Measurements from ENCODE around the gene ARHGEF9.
"Not testable (repeated sequence)": the region's sequence is repeated elsewhere in the genome, so short reads cannot be mapped to it uniquely, and the experiment has no call there.

ARHGEF9 gene

DNA sequence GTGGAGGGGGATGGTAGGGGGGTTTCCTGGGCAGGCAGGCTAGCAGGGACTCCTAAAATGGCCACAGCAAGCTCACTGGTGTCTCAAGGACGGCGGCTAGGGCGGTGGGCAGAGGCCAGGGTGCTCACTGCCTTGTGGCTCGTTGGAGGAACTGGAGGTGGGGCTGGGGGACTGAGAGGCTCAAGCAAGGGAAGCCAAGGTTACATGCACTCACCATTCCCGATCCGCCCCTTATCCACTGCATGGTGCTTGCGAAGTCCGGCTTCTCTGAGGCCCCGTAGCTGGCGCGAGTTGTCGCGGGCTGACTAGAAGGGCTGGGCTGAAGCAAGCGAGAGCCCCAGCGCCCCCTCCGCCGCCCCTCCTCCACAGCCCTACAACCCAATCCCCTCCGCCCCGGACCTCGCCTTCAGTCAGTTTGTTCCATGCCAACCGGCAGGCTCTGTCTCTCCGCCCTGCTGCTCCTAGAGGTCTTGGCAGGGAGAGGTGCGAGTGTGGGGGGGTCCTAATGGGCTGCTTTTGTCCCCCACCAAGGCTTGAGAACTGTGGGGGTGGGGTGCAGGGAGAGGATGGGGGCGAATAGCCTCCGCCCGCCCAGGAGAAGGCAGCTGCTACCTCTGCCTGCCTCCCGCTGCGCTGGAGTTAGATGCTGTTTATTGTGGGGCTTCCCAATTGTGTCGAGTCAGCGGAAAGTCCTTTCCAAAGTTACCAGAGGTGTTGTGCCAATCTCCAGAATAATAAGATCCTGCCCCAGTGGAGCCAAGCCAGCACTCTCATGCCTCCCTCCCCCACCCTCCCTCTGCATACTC lies at the start of gene ARHGEF9:
ARHGEF9 (minus strand) TSS at position 313 of the 806 bp plus-strand sequence; CDS start at position 244, 69 bp downstream.
- DNase-seq = peak; percentile 69

DNA sequence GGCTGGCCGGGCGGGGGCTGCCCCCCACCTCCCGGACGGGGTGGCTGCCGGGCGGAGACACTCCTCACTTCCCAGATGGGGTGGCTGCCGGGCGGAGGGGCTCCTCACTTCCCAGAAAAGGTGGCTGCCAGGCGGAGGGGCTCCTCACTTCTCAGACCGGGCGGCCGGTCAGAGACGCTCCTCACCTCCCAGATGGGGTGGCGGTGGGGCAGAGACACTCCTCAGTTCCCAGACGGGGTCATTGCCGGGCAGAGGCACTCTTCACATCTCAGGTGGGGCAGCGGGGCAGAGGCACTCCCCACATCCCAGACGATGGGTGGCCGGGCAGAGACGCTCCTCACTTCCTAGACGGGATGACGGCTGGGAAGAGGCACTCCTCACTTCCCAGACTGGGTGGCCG lies 40.4 kb upstream of the ARHGEF9 start:
- not testable (repeated sequence) for DNase-seq

DNA sequence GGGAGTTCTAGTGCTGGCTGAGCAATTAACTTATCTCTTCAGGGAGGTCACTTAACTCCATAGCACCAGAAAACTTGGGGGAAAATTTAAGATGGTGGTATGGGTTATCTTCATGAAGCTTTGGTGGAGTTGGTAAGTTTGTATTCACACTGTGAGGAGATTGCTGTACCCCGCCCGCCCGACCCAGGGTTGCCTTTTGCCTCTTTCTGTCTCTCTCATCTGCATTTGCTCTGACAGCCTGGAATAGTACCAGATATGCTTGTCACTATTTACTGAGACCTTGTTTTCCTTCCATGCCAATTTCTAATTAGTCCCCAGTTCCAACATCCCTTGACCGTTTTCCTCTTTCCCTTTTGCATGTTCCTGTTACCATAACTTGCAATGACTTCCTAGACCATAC lies 33.1 kb upstream of the ARHGEF9 start:
- no peak for DNase-seq

DNA sequence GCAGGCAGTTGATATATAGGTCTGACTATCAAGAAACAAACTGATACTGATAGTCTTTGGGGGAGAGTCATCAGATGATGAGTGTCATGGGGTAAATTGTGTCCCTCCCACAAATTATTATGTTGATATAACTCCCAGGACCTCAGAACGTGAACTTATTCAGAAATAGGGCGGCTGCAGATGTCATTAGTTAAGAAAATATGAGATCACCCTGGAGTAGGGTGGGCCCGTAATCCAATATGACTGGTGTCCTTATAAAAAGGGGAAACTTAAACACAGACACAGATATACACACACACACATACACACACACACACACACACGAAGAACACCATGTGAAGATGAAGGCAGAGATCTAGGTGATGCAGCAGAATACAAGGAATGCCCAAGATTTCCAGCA lies 32.7 kb upstream of the ARHGEF9 start:
- no peak for DNase-seq

DNA sequence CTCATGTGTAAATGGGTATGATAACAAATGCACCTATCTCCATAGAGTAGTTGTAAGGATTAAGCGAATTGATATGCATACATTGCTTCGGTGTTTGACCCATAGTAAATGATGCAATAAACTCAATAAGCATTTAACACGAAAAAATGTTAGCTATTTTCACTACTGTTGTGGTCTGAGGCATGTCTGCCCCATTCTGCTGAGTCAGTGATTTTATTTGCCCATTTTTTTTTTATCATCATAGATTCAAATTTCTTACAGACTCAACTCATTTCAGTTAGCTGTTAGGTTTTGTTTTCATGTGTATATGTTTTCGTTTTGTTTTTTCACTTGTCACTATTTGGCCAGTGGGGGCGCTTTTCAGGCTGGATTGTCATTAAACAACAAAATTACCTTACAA lies 27.8 kb upstream of the ARHGEF9 start:
- DNase-seq = no peak

DNA sequence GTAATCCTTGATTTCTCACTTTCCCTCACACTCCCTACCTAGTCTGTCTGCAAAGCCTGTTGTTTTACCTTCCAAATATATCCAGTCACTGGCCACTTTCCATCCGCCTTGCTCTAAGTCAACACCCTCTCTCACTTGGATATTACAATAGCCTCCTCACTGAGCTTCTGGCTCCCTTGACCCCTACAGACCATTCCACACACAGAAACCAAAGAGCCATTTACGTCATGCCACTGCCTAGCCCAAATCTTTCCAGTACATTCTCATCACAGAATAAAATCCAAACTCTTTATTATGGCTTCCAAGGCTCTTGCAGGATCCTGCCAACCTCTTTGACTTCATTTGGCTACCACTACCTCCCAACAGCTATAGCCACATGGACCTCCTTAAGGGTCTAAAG lies 25.7 kb upstream of the ARHGEF9 start:
- no peak for DNase-seq

DNA sequence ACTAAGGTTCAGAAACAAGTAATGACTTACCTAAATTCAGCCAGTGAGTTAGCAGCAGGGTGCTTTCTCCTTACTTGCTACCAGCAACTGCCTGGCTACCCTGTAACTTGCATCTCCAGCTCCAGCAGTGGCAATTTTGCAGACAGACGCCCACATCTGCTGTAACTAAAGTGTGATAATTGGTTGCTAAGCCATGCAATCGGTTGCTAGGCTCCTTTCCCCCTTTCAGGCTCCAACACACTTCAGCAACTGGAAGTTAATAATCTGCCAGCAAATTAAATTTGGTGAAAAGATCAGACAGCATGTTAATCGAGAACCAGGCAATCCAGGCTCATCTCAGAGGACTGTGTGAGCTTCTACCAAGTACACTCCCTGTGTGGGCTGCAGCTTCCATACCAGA lies 24.2 kb upstream of the ARHGEF9 start:
- no peak for DNase-seq

DNA sequence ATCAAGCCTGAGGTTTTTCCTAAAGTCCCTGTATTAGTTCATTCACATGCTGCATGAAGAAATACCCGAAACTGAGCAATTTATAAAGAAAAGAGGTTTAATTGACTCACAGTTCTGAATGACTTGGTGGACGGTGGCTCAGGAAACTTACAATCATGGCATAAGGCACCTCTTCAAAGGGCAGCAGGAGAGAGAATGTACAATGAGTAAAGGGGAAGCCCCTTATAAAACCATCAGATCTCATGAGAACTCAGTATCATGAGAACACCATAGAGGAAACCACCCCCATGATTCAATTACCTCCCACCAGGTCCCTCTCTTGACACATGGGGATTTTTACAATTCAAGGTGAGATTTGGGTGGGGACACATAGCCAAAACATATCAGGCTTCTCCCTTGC lies 10.4 kb upstream of the ARHGEF9 start:
- DNase-seq = not testable (repeated sequence)

DNA sequence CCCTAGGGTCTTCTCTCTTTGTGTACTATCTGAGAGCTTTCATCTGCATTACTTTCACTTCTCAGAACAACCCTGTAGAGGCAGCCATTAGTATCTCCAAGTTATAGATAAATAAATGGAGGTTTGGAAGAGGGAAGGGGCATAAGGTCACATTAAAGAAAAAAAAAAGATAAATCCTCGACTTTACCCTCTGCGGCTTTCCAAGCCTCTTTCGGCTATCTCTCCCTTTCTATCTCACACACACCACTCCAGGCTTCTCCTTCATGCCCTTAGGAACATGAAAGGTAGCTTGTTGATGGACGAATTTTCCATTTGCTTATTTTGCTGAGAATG lies 660 bp upstream of the ARHGEF9 start:
- DNase-seq = no peak

DNA sequence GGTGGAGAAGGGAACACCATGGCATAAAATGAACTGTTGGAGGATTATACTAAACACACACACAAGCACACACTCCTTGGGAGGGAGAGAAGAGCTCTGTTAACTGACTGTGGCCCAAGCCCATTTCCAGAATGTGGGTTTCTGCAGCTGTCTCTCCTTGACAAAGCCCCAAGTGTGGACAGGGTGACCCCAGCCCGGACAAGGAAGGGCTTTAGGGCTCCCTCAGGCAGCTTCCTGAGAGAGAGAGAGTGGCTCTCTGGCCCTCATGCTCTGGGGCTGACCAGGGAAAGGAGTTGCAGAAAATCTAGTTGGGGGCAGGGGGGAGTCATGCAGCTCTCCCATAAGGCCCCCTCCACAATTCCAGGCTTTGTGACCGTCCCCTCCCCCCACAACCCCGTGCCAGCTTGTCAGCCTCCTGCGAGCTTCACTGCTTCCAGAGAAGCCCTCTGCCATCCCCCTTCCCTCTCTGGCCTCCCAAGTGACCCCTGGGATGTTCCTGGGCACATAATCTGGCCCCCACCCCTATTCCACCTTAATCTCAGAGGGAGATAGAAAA lies 590 bp downstream of the ARHGEF9 start:
- no peak for DNase-seq

DNA sequence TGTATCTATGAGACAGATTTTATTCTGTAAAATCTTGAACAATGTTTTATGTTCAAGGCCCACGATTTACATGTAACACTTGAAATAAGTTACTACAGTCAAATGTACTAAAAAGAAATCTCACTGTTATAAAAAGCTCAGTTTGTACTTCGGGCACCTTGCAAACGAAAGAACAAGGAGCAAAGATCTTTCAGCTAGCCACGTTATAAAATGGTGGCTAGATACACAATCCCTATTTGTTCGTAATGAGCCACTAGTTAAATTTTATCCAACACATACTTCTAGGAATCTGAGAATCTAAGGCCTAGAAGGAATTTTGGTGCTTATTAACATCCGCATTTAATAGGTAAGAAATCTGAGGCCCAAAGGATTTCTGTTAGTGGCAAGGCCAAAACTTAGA lies 2.5 kb downstream of the ARHGEF9 start:
- no peak for DNase-seq

DNA sequence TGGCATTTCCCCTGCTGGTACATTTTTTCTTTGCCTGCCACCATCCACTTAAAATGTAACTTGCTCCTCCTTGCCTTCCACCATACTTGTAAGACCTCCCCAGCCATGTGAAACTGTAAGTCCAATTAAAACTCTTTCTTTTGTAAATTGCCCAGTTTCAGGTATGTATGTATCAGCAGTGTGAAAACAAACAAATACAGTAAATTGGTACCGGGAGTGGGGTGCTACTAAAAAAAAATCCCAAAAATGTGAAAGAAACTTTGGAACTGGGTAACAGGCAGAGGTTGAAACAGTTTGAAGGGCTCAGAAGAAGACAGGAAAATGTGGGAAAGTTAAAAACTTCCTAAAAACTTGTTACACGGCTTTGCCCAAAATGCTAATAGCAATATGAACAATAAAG lies 16.3 kb downstream of the ARHGEF9 start:
- DNase-seq = no peak

DNA sequence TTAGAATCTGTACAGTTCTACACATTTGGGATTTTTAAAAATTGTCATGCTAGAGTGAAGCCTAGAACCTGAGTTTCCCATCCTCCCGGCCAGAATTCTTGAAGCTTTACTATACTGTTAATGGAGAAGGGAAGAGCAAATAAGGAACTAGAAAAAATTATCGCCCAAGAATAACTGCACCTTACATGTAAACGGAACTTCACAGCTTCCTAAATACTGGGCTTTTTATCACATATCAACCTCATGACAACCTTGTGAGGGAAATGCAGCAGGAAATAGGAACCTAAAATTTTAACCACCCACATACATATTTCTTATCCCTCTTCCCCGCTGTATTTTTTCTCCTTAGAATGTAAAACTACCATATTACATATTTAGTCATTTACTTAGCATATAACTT lies 19.3 kb downstream of the ARHGEF9 start:
- DNase-seq = no peak

DNA sequence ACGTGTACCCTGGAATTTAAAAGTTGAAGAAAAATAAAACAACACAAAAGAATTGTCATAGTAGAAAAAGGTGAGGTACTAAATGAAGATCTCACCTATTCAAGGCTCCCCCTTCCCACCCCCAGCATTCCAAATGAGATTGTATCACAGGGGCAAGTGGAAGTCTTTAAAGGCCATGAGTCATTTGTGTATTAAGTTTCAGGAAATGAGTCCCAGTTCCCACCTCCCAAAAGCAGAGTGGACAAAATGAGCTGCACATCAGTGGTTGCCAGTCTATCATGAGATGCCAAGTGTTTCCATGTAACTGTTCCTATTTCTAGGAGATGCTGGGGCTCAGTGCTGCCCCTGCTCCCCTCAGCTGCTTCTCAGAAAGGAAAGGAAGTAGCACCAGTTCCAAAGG lies 20.1 kb downstream of the ARHGEF9 start:
- no peak for DNase-seq

DNA sequence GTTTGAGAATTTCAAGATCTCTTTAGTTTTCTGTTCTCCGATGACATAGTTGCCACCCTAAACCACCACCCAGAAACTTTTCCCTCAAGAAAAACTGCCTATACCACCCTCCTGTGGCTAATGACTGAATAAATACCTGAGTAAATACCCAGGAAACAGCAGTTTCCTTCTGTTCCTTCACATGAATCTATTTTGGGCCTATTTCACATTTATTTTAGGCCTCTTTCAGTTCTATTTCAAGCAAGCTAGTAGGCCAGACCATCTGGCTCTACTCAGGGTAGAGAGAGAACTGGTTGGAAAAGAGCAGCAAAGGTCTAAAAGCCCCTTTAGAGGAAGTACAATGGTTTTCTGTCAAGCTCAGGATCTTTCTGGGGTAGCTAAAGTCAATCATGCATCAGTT lies 23.4 kb downstream of the ARHGEF9 start:
- no peak for DNase-seq

DNA sequence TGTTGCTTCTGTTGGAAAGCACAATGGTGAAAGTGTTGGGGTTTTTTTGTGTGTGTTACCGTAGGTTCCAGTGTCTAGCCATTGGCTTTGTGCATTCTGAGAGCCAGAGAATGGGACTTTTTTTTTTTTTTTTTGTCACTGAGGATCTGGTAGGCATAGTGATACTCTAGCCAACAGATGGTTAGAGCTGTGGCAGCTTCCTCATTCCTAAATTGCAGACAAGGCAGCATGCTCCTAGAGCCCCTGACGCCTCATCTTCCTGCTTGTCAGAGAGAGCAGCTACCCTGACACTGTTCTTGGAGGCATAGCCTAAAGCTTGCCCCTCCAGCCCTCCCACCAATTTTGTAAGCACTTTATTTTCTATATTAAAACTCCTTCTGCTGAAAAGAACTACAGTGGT lies 27.0 kb downstream of the ARHGEF9 start:
- no peak for DNase-seq

DNA sequence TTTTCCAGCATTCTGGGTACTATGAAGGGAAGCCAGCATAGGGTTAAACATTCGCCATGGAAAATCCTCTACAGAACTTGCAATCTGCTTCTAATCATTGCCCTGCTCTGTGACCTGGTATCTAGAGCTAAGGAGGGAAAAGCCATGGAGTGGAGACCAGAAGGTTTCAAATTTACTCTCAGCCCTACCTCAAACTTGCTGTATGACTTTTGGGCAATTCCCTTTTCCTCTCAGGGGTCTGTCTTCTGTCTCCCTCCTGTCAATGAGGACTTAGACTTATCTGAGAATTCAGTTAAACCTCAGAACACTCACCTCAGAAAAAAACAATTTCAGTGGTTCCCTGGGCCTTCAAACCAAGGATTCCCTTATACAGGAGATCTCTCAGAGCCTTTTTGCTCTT lies 29.1 kb downstream of the ARHGEF9 start:
- DNase-seq = no peak

DNA sequence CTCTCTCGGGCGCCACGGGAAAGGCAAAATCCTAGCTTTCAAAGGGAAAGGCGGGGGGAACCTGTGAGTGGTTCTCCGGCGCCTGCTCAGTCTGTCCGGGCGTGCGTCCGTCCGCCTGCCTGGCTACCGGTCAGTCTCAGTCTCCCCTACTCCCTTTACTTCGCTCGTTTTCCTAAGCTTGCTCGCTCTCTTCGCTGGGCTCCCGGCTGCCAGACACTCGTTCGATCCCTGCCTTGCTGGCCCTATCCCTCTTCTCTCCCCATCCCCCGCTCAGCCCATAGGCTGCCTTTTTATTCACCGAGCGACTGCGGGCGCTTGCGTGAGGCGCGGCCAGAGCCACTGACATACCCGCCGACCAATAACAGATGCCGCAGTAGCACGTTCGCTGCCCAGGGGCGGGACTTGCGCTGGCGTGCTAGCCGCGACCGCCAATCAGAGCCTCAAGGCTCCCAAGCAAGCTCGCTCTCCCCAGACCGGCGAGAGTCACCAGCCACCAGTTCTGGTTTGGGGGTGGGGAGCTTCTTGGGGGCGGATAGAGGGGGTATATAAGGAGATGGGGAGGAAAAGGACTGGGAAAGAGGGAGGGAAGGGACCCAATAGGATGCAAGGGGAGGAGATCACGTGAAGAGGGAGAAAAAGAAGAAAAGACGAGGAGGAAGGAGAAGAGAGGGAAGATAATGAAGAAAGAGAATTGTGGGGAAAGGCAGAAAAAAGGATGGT lies 30.0 kb downstream of the ARHGEF9 start:
- DNase-seq = peak; percentile 97

DNA sequence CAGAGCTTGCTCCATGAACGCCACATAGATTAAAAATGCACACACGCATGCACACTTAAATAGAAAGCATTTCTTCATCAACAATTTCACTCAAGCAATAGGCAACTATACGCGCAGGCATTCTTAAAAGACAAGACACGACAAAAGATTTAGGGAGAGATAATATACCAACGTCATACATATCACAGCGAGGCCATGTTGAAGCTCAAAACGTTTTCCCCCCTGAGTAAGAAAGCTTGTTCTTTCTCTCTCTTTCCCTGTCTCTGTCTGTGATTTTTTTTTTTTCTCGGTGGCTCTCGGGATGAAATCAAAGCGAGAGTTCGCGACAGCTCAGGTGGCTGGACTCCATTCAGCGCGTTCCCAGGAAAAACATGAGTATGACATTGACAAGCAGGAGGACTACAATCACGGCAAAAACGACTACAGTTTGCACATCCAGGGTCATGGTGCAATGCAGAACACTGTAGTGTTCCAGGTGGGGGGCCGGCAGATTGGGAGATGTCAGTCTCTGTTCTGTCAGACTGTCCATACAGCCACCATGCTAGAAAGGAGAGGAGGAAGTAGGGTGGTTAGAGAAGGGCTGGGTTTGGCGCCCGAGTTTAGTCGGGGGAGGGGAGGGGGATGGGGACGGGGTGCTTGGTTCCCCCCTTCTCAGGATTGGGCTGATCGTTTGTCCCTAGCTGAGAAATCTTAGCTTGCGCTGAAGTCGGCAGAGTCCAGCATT lies 30.7 kb downstream of the ARHGEF9 start:
- DNase-seq = no peak

DNA sequence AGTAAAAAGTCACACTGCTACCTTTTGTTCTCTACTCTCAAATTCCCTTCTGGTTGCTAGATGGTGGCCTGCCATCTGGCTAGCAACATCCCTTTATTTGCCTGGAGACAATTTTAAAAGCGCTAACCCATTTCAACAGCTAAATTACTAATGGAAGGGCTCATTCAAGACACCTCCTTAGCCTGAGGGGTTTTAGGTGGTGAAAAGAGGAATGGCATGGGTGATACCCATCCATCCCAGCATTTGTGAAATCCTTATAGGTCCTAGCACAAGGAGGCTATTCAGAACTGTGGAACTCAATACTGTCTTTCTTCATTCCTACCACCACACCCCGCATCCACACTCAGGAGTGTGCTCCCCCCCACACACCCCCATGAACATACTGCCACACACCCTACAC lies 33.5 kb downstream of the ARHGEF9 start:
- DNase-seq = peak; percentile 77

DNA sequence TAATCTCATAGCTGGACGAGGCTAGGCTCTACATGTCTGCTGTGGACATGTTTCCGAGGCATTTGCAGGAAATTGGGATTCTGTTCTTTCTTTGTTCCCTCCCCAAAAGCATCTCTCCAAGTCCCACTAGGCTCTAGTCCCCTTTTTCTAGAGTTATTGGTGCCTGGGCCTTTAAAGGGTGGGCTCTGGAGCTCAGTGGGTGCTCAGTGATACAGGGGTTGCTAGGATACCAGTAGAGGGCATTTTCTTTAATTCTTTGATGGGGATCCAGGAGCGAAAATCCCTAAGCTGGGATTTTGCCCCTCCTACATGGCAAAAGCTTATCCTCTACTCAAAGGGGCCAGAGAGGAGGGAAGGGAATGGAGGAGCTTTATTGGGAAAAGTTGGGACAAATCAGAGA lies 34.2 kb downstream of the ARHGEF9 start:
- DNase-seq = no peak

DNA sequence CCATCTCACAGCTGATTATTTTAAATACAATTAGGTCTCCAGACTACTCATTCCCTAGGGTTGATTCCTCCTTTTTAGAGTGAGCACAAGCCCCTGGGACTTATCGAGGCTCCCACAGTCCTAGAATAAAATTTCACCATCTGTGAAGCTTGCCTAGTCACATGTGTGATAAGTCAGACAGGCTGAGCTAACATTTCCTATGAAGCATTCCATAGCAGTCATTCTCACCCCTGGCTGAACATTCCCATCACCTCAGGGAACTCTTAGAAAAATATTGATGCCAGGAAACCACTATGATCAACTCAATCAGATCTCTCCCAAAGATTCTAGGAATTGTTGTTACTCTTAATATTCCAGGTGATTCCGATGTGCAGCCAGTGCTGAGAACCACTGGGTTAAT lies 37.7 kb downstream of the ARHGEF9 start:
- DNase-seq = no peak

DNA sequence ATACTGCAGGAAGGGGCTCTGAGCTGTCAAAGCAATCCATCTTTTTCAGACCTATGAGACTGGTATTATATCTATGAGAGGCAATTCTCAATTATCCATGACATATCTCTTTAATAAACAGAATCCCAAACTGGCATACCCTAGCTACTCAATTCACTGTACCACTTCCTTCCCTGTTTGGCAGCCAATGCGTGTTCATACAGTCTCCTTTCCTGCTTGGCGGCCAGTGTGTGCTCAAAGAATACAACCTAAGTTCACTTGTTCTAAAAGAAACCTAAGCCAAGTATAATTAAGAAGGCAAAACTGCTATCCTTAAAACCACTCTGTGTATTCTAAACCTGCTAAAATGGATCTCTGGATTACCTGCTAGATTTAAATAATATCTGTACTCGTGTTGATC lies 38.3 kb downstream of the ARHGEF9 start:
- DNase-seq = no peak

DNA sequence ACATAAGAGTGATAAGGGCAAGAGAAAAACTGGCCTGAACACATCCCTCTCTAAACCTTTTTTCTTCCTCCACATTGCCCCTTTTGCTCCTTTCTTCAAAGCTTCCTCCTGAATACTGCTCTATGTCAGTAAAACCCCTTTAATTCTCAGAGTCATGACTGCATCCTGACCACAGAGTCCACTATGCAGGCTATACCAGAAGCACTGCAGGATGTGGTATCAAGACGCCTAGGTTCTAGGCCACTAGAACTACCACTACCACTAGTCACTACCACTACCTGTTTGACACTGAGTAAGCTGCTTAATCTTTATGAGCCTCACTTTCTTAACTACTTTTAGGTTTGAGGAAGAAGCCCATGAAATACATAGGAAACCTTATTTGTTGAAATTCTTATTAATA lies 38.7 kb downstream of the ARHGEF9 start:
- DNase-seq = no peak

Measured in islet precursor cell (in vitro differentiated cells).